Activated CD4-positive, CD25-positive, alpha-beta regulatory T cell treated with anti-CD3 and anti-CD28 coated beads, Interleukin-2, amount 50 U/mL, for 24 hours (primary cell): ENCODE measurements around the gene WDR38.
A peak's percentile ranks its signal among the peaks of the same experiment; 100 is the strongest.

Experiments used
- ATAC-seq, 2 donors: fragments of 150-1000 bp; cut with Tn5 transposase; one replicate each; pipeline ENCODE4 v1.10.0; 2021; ENCODE audit warnings: mild to moderate bottlenecking in 1 of 2, moderate library complexity in 1 of 2

WDR38 gene

GRCh38 chr9:124885551-124885950, 32.3 kb downstream of the WDR38 start:
- no peak for ATAC-seq

GRCh38 chr9:124886461-124886860, 33.2 kb downstream of the WDR38 start:
- ATAC-seq: no peak

GRCh38 chr9:124886866-124887492, 33.7 kb downstream of the WDR38 start:
- peak in 1 of 2 donors; percentile 5 for ATAC-seq

GRCh38 chr9:124887832-124888231, 34.6 kb downstream of the WDR38 start:
- no peak for ATAC-seq

GRCh38 chr9:124889006-124889405, 35.7 kb downstream of the WDR38 start:
- no peak for ATAC-seq

GRCh38 chr9:124890179-124890578, 36.9 kb downstream of the WDR38 start:
- no peak for ATAC-seq

GRCh38 chr9:124894035-124894740, 40.9 kb downstream of the WDR38 start:
- ATAC-seq: no peak

- ATAC-seq: peak; percentile 69 to 78
Observed at GRCh38 chr9:124894741-124895170, 41.5 kb downstream of the WDR38 start.

GRCh38 chr9:124897570-124898460, 44.6 kb downstream of the WDR38 start:
- no peak for ATAC-seq

- no peak for ATAC-seq
Observed at GRCh38 chr9:124899845-124900244, 46.6 kb downstream of the WDR38 start.

GRCh38 chr9:124906966-124907365, 53.7 kb downstream of the WDR38 start:
- ATAC-seq: no peak
